ENCODE measurements around the gene GTSE1.

GRCh38 chr22:46328797-46329196, 32.1 kb downstream of the GTSE1 start:
- TF ChIP-seq EZH2 (IDR thresholded peaks at IDR 0.05; ENCODE audit: borderline replicate concordance, insufficient read depth, low read depth, low read length, poor library complexity, severe bottlenecking) (no peak), CTCF (IDR thresholded peaks at IDR 0.05) (no peak)

All from B cell (primary cell).